ENCODE measurements around the gene IPO13. TPM values are rescaled to one million over a fixed set of nuclear protein-coding genes. Genes with fewer than 3 reads are reported as not detected.

The IPO13 gene, protein sequence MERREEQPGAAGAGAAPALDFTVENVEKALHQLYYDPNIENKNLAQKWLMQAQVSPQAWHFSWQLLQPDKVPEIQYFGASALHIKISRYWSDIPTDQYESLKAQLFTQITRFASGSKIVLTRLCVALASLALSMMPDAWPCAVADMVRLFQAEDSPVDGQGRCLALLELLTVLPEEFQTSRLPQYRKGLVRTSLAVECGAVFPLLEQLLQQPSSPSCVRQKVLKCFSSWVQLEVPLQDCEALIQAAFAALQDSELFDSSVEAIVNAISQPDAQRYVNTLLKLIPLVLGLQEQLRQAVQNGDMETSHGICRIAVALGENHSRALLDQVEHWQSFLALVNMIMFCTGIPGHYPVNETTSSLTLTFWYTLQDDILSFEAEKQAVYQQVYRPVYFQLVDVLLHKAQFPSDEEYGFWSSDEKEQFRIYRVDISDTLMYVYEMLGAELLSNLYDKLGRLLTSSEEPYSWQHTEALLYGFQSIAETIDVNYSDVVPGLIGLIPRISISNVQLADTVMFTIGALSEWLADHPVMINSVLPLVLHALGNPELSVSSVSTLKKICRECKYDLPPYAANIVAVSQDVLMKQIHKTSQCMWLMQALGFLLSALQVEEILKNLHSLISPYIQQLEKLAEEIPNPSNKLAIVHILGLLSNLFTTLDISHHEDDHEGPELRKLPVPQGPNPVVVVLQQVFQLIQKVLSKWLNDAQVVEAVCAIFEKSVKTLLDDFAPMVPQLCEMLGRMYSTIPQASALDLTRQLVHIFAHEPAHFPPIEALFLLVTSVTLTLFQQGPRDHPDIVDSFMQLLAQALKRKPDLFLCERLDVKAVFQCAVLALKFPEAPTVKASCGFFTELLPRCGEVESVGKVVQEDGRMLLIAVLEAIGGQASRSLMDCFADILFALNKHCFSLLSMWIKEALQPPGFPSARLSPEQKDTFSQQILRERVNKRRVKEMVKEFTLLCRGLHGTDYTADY
- 18.8 and 27.2 TPM in 2 replicates for total RNA-seq

DNA sequence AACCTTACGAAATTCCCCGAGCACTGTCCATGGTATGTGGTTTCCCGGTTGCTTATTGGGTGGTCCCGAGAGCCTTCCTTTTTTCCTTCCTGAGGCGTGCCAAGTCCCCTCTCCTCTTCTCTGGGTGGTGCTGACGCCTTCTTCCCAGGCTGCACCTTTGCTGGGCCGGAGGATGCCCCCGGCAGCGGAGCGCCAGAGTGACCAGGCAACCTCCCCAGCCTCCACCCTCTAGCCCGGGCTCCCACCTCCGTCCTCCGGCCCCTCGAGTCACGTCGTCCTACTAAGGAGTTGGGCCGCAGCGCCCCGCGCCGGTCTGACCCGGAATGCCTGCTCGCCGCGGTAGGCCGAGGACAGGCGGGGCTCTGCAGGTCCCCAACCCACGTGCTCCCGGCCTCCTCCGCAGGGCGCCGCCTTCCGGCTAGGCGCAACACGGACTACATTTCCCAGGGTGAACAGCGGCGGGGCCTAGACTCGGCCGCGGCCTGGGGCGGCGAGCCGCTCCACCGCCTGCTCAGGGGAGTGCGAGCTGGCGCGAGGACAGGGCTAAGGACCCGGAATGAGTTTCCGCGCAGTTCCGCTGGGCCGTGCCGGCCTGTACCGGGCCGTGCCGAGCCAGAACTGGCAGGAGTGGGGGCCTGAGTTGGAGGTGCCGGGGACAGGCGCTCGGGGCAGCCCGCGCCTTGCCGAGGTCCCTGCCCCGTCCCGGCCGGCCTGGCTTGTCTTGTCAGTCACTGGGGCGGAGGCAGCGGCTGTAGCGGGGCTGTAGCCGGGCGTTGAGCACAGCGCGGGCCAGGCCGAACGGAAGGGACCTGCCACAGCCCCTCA, at the start of gene IPO13:
Gene IPO13, plus strand, starts transcription at position 715 of the 825 bp plus-strand sequence. CDS start 651 bp downstream, outside the sequence.

DNA sequence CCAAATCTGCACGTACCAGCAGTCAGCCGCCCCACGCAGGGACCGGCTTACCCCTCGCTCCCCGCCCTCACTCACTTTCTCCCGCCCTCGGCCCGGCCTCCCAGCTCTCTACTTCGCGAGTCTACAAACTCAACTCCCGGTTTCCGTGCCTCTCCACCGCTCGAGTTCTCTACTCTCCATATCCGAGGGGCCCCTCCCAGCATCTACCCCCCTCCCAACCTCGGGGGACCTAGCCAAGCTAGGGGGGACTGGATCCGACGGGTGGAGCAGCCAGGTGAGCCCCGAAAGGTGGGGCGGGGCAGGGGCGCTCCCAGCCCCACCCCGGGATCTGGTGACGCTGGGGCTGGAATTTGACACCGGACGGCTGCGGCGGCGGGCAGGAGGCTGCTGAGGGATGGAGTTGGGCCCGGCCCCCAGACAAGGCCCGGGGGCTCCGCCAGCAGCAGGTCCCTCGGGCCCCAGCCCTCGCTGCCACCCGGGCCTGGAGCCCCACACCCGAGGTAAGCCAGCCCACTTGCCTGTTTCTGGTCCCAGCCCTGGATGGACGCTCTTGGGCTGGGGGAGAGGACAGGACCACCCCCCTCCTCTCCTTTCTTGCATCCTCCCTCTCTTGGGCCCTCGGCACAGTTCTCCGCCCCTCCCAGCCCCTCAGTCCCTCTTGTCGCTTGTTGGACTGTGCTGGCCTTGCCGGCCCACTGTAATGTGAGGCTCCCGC, 13.2 kb upstream of the IPO13 start, which contains the start of gene ARTN:
Gene ARTN, plus strand, starts transcription at position 416 of the 715 bp plus-strand sequence. CDS start 1,856 bp downstream, outside the sequence.

DNA sequence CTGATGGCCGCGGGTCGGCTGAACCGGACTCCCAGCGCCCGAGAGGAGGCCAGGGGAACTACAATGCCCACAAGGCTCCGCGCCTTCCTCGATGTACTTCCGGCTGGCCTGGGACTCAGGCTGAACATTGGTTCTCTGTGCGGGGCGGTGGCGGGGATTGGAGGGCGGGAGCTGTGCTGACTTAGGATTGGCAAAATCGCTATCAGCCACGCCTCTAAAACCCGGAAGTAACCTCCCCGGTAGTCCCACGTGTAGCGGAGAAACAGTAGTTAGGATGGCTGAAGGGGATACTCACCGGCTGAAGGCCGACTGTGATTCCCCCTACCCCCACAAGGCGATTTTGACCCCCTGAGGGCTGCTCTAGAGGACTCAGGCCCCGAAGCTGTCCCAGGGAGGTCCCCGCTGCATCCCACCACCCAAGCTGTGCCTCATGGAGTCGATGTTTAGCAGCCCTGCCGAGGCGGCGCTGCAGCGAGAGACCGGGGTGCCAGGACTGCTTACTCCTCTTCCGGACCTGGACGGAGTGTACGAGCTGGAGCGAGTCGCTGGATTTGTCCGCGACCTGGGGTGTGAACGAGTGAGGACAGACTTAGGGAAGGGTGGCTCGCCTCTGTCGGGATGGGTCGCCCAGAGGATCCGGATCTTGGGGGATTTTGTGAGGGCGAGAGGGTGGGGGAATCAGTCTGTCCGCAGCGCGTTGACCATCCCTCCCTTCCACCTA, 23.2 kb downstream of the IPO13 start, which contains the start of gene DPH2:
Gene DPH2, plus strand, starts transcription at position 265 of the 721 bp plus-strand sequence. Its CDS starts 166 bp downstream, at position 431.

DNA sequence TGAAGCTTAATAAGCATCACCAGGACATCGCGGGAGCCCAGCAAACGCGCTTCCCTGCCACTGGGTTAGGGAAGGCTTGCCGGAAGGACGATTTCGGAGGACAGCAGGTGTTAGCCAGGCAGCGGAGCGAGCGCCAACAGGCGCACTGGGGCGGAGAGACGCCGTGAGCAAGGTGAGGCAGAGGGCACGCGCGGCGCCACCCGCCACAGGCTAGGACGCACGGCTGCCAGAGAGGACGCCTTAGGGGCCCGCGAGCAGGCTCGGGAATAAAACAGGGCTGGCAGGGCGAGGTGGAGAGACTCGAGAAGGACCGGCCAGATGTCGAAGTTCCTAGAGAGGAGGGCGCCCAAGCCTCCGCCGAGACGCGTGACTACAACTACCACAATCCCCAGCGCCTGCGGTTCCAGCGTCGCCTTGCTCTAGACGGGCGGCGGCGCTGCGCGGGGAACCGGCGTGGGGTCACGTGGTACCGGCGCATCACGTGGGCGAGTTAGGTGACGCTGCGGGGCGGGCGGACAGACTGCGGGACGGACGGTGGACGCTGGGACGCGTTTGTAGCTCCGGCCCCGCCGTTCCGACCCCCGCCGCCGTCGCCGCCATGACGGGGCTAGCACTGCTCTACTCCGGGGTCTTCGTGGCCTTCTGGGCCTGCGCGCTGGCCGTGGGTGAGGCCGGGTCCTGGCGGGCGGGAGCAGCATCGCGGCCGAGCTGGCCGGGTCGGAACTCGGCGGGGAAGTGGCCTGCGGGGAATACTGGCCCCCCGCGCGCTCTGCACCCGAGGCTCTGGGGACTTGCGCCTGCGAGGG, 27.9 kb downstream of the IPO13 start, which contains the start of gene ATP6V0B:
Gene ATP6V0B, plus strand, starts transcription at position 518 of the 806 bp plus-strand sequence. Its CDS starts 81 bp downstream, at position 599.

DNA sequence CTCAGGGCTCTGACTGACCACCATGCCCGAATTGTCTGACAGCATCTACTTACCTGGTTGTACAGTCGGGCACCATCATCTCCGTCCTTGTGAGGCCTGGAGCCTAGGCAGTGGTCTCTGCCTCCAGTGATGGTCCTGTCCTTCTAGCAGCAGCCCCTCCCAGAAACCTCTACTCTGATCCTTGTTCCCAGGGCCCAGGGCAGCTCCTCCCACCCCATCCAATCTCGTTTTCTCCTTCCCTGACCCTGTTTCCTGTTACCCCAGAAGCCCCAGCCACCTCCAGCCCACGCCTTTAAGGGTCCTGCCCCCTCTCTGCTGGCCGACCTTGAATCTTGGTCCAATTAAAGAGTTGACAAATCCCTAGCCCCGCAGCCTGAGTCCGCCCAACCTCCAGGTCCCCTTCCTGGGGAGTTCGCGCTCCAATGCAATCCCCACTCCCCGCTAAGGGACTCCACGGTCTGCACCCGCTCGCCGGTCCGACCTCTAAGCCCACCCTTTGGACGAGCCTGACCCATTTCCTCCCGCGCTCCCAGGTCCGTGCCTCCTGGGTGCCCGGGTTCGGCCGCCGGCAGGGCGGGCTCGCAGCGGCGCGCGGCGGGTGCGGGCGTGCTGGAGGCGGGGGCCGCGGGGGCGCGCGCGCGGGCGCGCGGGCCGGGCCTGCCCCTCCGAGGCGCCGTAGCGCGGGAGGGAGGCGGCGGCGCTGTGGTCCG, 32.0 kb downstream of the IPO13 start, which contains the start of gene B4GALT2:
Gene B4GALT2, plus strand, starts transcription at position 660 of the 710 bp plus-strand sequence. CDS start 1,951 bp downstream, outside the sequence.

DNA sequence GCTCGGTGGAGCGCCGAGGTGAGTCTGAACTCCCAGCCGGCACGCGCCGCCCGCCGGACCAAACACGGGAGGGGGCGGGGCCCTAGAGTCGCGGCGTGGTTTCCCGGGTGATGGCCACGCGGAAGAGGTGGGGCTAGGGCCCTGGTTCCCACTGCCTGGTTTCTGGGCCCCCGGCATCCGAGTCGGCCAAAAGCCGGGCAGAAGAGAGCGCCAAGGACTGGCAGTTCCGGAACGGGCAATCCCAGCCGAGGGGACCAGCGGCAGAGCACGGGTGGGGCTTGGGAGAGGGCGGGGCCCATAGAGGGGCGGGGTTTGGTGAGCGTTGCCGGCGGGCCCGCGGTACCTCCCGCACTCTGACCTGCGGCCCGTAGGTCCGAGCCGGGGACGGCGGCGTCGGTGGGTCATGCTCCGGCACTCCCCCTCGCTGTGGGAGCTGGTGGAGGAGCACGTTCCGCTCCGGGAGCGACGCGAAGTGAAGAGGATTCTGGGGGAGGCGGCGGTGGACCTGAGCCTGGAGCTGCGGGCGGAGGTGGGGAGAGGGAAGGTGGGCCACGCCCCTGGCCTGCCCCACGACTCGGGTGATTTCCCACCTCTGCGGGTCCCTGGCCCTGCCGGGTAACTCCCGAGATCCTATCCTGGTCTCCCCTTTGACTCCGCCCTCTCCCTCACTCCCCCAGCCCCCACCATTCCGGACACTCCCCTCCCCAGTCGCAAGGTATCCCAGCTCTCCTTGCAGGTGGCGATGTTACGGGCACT, 44.9 kb downstream of the IPO13 start, which contains the start of gene CCDC24:
Gene CCDC24, plus strand, starts transcription at position 124 of the 756 bp plus-strand sequence. Its CDS starts 280 bp downstream, at position 404.

Other genes starting within 250 kb of the IPO13 start
- 10.2 and 10.5 TPM in 2 replicates for gene ST3GAL3, start 239.4 kb upstream of the IPO13 start, total RNA-seq
- gene ARTN, start 13.1 kb upstream of the IPO13 start, total RNA-seq = not detected in 2 replicates
- gene DPH2, start 23.1 kb downstream of the IPO13 start, total RNA-seq = 16.5 and 29.6 TPM in 2 replicates
- 48.3 and 90.0 TPM in 2 replicates for gene ATP6V0B, start 28.0 kb downstream of the IPO13 start, total RNA-seq
- gene B4GALT2, start 32.3 kb downstream of the IPO13 start, total RNA-seq = 86.4 and 226 TPM in 2 replicates
- gene CCDC24, start 44.6 kb downstream of the IPO13 start, total RNA-seq = 5.5 and 9.0 TPM in 2 replicates
- 2.4 and 8.8 TPM in 2 replicates for gene SLC6A9, start 84.5 kb downstream of the IPO13 start, total RNA-seq
- not detected in 2 replicates for gene KLF17, start 171.9 kb downstream of the IPO13 start, total RNA-seq
- gene KLF18, start 194.7 kb downstream of the IPO13 start, total RNA-seq = not detected in 2 replicates

Data from placental epithelial cell (primary cell).